Liver (tissue), 3 donors: Measurements from ENCODE around the gene PSMB11.

Experiments used
- CTCF ChIP-seq: fragments of 150-350 bp; IDR thresholded peaks from 2 replicates; pipeline ENCODE4 v1.5.1; 2017; ENCODE audit warnings: improper control_type of control experiment, low read depth, low read length; ENCODE audit not compliant: missing input control
- HNF4A ChIP-seq, 2 donors: conservative IDR thresholded peaks; 2 replicates each; pipeline ENCODE4 v1.6.1; 2016; ENCODE audit warnings: antibody characterized with exemption in 2 of 2, mild to moderate bottlenecking in 2 of 2
- JUND ChIP-seq, 2 donors: IDR thresholded peaks; 2 replicates each; pipeline ENCODE4 v1.6.1; 2016; ENCODE audit warnings: antibody characterized with exemption in 2 of 2
- MAX ChIP-seq: IDR thresholded peaks from 2 replicates; pipeline ENCODE4 v1.6.1; 2016; ENCODE audit warnings: antibody characterized with exemption
- RAD21 ChIP-seq, 2 donors: IDR thresholded peaks; 2 replicates each; pipeline ENCODE4 v1.6.1; 2016; ENCODE audit warnings: antibody characterized with exemption in 2 of 2, mild to moderate bottlenecking in 2 of 2
- REST ChIP-seq: IDR thresholded peaks from 2 replicates; pipeline ENCODE4 v1.6.1; 2016; ENCODE audit warnings: antibody characterized with exemption, mild to moderate bottlenecking
- TAF1 ChIP-seq: conservative IDR thresholded peaks from 2 replicates; pipeline ENCODE4 v1.6.1; 2016; ENCODE audit warnings: antibody characterized with exemption, mild to moderate bottlenecking
- donor health status: healthy.
- donor health status: healthy.

GRCh38 chr14:23009483-23009938 lies 32.5 kb upstream of the PSMB11 start:
- TF ChIP-seq CTCF = no peak
- no peak for TF ChIP-seq RAD21 (IDR thresholded peaks at IDR 0.05)
- no peak for TF ChIP-seq MAX
- no peak for TF ChIP-seq REST
- no peak for TF ChIP-seq TAF1
- TF ChIP-seq JUND (IDR thresholded peaks at IDR 0.05) = no peak
- TF ChIP-seq HNF4A (conservative IDR thresholded peaks at IDR 0.05) = no peak
